Measurements from ENCODE around the gene PRLH.

Gene PRLH

DNA sequence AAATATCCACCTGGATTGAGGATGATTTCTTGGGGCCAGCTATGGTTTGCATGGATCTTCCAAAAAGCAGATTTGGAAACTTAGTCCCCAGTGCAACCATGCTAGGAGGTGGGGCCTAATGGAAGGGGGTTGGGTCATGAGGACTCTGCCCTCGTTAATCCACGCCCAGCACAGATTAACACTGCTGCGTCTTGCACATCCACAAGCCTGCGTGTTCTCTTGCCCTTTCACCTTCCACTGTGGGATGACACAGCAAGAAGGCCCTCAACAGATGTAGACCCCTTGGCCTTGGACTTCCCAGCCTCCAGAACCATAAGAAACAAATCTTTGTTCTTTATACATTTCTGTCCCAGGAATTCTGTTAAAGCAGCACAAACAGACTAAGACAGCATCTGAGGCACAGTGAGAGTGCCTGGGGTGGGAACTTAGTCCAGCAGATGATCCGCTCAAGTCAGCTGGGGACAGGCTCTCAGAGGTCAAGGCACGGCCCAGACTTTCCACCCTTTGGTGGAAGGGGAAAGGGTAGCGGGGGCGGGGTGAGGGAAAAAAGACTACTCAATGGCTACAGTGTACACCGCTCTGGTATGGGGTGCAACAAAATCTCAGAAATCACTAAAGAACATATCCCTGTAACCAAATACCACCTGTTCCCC, 21.8 kb downstream of the PRLH start:
- H3K4me3 ChIP-seq (ENCODE audit: low read depth, low read length), result no peak overlapping the region
- TF ChIP-seq POLR2A (IDR thresholded peaks at IDR 0.05; ENCODE audit: extremely low read depth, insufficient read length), result no peak
- TF ChIP-seq MYC (IDR thresholded peaks at IDR 0.05; ENCODE audit: low read depth, low read length), result no peak
- TF ChIP-seq, protein P1, sequence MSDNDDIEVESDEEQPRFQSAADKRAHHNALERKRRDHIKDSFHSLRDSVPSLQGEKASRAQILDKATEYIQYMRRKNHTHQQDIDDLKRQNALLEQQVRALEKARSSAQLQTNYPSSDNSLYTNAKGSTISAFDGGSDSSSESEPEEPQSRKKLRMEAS (IDR thresholded peaks at IDR 0.05; ENCODE audit: low read depth, low read length), result no peak
- TF ChIP-seq, protein P2, sequence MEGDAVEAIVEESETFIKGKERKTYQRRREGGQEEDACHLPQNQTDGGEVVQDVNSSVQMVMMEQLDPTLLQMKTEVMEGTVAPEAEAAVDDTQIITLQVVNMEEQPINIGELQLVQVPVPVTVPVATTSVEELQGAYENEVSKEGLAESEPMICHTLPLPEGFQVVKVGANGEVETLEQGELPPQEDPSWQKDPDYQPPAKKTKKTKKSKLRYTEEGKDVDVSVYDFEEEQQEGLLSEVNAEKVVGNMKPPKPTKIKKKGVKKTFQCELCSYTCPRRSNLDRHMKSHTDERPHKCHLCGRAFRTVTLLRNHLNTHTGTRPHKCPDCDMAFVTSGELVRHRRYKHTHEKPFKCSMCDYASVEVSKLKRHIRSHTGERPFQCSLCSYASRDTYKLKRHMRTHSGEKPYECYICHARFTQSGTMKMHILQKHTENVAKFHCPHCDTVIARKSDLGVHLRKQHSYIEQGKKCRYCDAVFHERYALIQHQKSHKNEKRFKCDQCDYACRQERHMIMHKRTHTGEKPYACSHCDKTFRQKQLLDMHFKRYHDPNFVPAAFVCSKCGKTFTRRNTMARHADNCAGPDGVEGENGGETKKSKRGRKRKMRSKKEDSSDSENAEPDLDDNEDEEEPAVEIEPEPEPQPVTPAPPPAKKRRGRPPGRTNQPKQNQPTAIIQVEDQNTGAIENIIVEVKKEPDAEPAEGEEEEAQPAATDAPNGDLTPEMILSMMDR (IDR thresholded peaks at IDR 0.05; ENCODE audit: low read depth, low read length), result no peak
- no peak for DNase-seq (ENCODE audit: low read depth)

DNA sequence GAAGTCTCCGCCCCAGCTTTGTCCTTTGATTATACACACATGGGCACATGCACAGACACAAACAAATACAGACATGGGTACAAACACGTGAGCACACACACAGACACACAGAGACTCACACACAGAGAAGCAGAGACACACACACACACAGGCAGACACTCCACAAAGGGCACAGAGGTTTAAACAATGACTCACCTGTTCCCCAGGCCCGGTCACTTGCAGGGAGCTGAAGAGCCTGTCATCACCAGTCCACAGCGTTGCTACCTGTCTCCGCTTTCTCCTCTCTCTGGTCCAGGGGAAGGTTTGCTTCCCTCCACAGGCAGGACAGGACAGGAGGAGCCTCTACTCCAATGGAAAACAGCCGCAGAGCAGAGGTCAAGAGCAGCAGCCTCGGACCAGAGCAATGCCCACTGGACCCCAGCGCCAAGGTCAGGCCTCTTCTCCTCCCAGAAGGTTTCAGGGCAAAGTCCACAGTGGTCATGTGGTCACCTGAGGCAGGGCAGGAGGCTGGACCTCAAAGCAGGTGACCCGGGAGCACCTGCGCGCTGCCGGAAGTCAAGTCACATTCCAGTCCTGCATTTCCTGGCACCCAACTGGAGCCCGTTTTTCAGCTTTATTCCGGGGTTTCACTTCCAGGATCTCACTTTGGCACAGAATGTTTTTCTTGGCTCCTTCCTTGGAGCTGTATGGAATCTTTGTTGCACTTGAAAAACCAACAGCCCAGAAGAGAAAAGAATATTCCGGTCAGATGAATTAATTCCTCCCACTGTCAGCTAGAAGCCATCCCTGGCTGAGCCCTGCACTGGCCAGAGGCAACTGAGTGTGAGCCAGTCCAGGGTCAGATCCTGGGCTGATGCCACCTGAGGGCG, 24.1 kb downstream of the PRLH start, which contains the start of gene RAB17:
Gene RAB17, minus strand, starts transcription at position 463 of the 869 bp plus-strand sequence. CDS start 4,580 bp downstream, outside the sequence.
- TF ChIP-seq, protein P2 (IDR thresholded peaks at IDR 0.05; ENCODE audit: low read depth, low read length), result no peak
- TF ChIP-seq, protein P1 (IDR thresholded peaks at IDR 0.05; ENCODE audit: low read depth, low read length), result no peak
- H3K4me3 ChIP-seq (ENCODE audit: low read depth, low read length), result peak within 1 kb of the TSS; percentile 47
- no peak for DNase-seq (ENCODE audit: low read depth)

DNA sequence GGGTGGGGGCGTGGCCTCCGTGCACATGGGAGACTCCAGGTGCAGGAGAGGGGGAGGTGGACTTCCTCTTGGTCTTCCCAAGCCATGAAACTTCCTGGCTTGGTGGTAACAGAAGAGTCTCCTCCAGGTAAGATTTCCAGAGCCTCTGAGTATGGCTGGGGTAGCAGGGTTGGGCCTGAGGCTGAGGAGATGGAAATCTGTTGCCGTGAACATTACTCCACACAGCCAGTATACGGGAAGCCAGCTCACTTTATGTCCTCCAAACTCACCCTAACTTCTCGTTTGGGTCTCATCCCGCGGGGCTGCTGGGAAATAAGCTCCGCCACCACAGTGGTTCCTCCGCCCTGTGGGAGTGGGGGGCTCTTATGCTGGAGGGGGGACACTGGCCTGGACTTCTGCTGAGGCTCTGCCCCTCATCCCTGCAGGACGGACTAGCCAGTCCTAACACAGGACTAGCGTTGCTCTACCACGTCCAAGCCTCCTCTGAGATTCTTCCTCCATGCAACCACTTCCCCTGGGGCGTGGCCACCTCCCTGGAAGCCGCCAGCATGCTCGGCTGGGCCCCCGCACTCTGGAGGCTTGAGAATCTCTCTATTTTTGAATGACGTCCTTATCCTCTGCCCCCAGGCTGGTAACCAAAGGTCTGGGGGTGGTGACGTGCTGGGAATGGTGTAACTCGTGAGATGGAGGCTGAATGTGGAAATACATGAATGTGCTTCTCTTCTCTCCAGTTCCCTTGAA, 24.9 kb downstream of the PRLH start:
- TF ChIP-seq, protein P2 (IDR thresholded peaks at IDR 0.05; ENCODE audit: low read depth, low read length), result no peak
- TF ChIP-seq, protein P1 (IDR thresholded peaks at IDR 0.05; ENCODE audit: low read depth, low read length), result no peak
- TF ChIP-seq POLR2A (IDR thresholded peaks at IDR 0.05; ENCODE audit: extremely low read depth, insufficient read length), result no peak
- TF ChIP-seq MYC (IDR thresholded peaks at IDR 0.05; ENCODE audit: low read depth, low read length), result no peak
- peak; percentile 77 for DNase-seq (ENCODE audit: low read depth)
- H3K4me3 ChIP-seq (ENCODE audit: low read depth, low read length), result peak overlapping the region; percentile 47

DNA sequence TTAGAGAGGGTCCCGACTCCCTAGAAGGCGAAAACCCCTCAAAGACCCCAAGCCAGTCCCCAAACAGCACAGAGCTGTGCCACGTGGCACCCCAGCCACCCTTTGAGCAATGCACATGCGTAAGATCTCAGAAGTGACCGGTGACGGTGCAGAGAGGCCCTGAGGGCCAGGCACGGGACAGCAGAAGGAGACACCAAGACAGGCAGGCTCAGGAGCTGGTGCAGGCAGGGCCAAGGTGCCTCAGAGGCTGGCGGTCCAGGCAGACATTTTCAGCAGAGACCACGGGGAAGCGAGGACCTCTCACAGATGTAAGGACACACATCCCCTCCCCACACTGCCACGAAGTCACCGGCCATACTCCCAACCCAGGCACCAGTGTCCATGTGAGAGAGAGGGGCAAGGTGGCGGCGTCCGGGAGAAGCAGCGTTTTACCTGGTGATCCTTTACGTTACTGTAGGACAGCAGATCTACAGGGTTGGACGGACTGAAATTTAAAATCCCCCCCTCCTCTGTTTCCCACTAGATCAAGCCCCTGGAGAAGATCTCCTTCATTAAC, 26.1 kb downstream of the PRLH start:
- no peak for DNase-seq (ENCODE audit: low read depth)
- no peak for TF ChIP-seq MYC (IDR thresholded peaks at IDR 0.05; ENCODE audit: low read depth, low read length)
- TF ChIP-seq POLR2A (IDR thresholded peaks at IDR 0.05; ENCODE audit: extremely low read depth, insufficient read length), result no peak
- TF ChIP-seq, protein P1 (IDR thresholded peaks at IDR 0.05; ENCODE audit: low read depth, low read length), result no peak
- TF ChIP-seq, protein P2 (IDR thresholded peaks at IDR 0.05; ENCODE audit: low read depth, low read length), result no peak
- no peak overlapping the region for H3K4me3 ChIP-seq (ENCODE audit: low read depth, low read length)

DNA sequence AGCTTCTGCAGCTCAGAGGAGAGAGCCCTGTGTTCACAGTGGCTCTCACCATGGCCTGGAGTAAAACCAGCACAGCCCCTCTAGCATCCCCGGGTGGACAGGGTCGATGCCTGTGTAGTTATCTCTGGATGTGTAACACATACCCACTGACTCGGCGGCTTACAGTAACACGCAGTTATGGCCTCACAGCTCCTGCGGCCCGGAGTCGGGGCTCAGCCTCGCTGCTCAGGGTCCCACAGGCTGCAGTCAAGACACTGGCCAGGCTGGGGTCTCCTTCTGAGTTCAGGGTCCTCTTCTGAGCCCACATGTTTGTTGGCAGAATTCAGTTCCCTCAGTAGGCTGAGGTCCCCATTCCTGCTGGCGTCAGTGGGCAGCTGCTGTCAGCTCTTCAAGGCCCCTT, 26.7 kb downstream of the PRLH start:
- TF ChIP-seq, protein P1 (IDR thresholded peaks at IDR 0.05; ENCODE audit: low read depth, low read length), result no peak
- TF ChIP-seq MYC (IDR thresholded peaks at IDR 0.05; ENCODE audit: low read depth, low read length) (no peak), POLR2A (IDR thresholded peaks at IDR 0.05; ENCODE audit: extremely low read depth, insufficient read length) (no peak)
- TF ChIP-seq, protein P2 (IDR thresholded peaks at IDR 0.05; ENCODE audit: low read depth, low read length), result no peak
- H3K4me3 ChIP-seq (ENCODE audit: low read depth, low read length), result no peak overlapping the region
- no peak for DNase-seq (ENCODE audit: low read depth)

Data from NB4 (cell line).